HL-60/S4 treated with phorbol 12-myristate 13-acetate at 8.2 ng/mL for 4 days and 3 days (cell line): ENCODE measurements around the gene PRCC.

Source experiments
- in situ Hi-C: fragments of 300-500 bp; cut with MboI; formaldehyde crosslinking; loops from 2 replicates; pipeline ENCODE4 v1.15.0; 2022; ENCODE audit warnings: low sequenced_read_pairs

The PRCC gene

GRCh38 chr1:156840186-156840897 is 73.0 kb downstream of the PRCC start:
- in situ Hi-C loops, result no loop called here

GRCh38 chr1:156840898-156841279 is 73.6 kb downstream of the PRCC start:
- in situ Hi-C loops, result no loop called here

- in situ Hi-C loops, result no loop called here
Observed at GRCh38 chr1:156841295-156841855, 74.0 kb downstream of the PRCC start.

- in situ Hi-C loops, result no loop called here
Observed at GRCh38 chr1:156842618-156843300, 75.4 kb downstream of the PRCC start.

- in situ Hi-C loops, result no loop called here
Observed at GRCh38 chr1:156844102-156844501, 76.8 kb downstream of the PRCC start.

- in situ Hi-C loops, result no loop called here
Observed at GRCh38 chr1:156844638-156845037, 77.3 kb downstream of the PRCC start.

- in situ Hi-C loops, result no loop called here
Observed at GRCh38 chr1:156845055-156845952, 78.0 kb downstream of the PRCC start.

- in situ Hi-C loops, result no loop called here
Observed at GRCh38 chr1:156845953-156846545, 78.7 kb downstream of the PRCC start.

- in situ Hi-C loops, result no loop called here
Observed at GRCh38 chr1:156846643-156847042, 79.3 kb downstream of the PRCC start.

- in situ Hi-C loops, result no loop called here
Observed at GRCh38 chr1:156847591-156848460, 80.5 kb downstream of the PRCC start.

GRCh38 chr1:156848461-156849150 is 81.3 kb downstream of the PRCC start:
- in situ Hi-C loops, result no loop called here

GRCh38 chr1:156849151-156849496 is 81.8 kb downstream of the PRCC start:
- in situ Hi-C loops, result no loop called here
